ENCODE data around the gene SH2D3C.

The SH2D3C gene

GRCh38 chr9:127716412-127716811, 62.1 kb downstream of the SH2D3C start:
- no peak for DNase-seq

- DNase-seq: peak; percentile 30
Observed at GRCh38 chr9:127715470-127716337, 62.8 kb downstream of the SH2D3C start, which contains the start of the genes PTRH1 and TTC16. Gene PTRH1 (minus strand): TSS chr9:127715663. CDS start chr9:127715639, 24 bp downstream. Gene TTC16 (plus strand): TSS chr9:127716079. CDS start chr9:127716146, 67 bp downstream.

GRCh38 chr9:127714951-127715469, 63.5 kb downstream of the SH2D3C start:
- no peak for DNase-seq

- DNase-seq: no peak
Observed at GRCh38 chr9:127714020-127714750, 64.3 kb downstream of the SH2D3C start.

- no peak for DNase-seq
Observed at GRCh38 chr9:127712867-127713266, 65.6 kb downstream of the SH2D3C start.

- no peak for DNase-seq
Observed at GRCh38 chr9:127712371-127712770, 66.1 kb downstream of the SH2D3C start.

- DNase-seq: no peak
Observed at GRCh38 chr9:127711831-127712274, 66.6 kb downstream of the SH2D3C start.

GRCh38 chr9:127711226-127711701, 67.2 kb downstream of the SH2D3C start:
- DNase-seq: no peak

GRCh38 chr9:127710204-127710783, 68.2 kb downstream of the SH2D3C start:
- DNase-seq: no peak

- no peak for DNase-seq
Observed at GRCh38 chr9:127708952-127709587, 69.4 kb downstream of the SH2D3C start.

GRCh38 chr9:127707766-127708165, 70.7 kb downstream of the SH2D3C start:
- no peak for DNase-seq

GRCh38 chr9:127706836-127707241, 71.6 kb downstream of the SH2D3C start, which contains the start of gene CFAP157:
Gene CFAP157 (plus strand): TSS chr9:127706988. CDS start chr9:127707032, 44 bp downstream.
- no peak for DNase-seq

- DNase-seq: no peak
Observed at GRCh38 chr9:127705577-127706379, 72.7 kb downstream of the SH2D3C start.

GRCh38 chr9:127703289-127703946, 75.0 kb downstream of the SH2D3C start:
- DNase-seq: no peak

- no peak for DNase-seq
Observed at GRCh38 chr9:127700594-127701255, 77.7 kb downstream of the SH2D3C start.

GRCh38 chr9:127700140-127700539, 78.3 kb downstream of the SH2D3C start:
- DNase-seq: no peak

- no peak for DNase-seq
Observed at GRCh38 chr9:127698985-127699670, 79.3 kb downstream of the SH2D3C start.

- DNase-seq: no peak
Observed at GRCh38 chr9:127698386-127698785, 80.1 kb downstream of the SH2D3C start.

GRCh38 chr9:127697575-127697974, 80.9 kb downstream of the SH2D3C start:
- no peak for DNase-seq

Measured in cortex of kidney (tissue), 1 donor.